EH (cell line): Measurements from ENCODE around the gene MAD1L1.
"Not testable (repeated sequence)": the region's sequence is repeated elsewhere in the genome, so short reads cannot be mapped to it uniquely, and the experiment has no call there.

Experiments used
- DNase-seq: peaks from one replicate; pipeline ENCODE4 v3.0.0-alpha.2; 2015; ENCODE audit warnings: low read depth

MAD1L1 gene

DNA sequence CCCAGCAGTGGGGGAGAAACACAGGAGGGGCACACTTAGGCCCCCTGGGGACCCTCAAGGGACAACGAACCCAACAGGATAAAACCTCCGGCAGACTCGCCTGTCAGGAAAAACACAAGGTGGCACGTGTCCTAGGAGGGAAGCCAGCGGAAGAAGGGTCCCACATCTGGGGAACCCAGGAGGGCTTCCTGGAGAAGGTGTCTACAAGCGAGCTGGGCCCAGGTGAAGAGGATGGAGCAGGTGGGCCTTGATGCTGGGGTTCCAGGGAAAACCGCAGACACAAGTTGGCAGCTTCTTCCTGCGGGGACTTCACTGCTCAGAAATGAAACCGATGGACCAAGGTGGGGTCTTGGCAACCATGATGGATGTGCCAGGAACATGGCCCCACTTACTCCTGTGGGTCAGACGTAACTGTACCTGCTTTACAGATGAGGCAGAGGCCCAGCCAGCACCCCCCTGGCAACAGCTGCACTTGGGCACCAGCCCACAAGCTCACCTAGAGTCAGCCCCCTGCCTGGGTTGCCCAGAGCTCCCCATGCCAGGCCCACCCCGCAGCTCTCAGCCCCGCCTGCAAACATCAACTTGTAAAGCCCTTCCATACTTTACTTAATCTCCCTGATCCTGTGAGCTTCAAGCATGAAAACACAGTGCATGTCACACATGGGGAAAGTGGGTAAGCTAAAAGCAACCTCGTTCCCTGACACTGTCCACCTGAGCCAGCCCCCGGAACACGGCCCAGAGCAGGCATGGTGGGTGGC is 337.7 kb downstream of the MAD1L1 start:
- DNase-seq: no peak

DNA sequence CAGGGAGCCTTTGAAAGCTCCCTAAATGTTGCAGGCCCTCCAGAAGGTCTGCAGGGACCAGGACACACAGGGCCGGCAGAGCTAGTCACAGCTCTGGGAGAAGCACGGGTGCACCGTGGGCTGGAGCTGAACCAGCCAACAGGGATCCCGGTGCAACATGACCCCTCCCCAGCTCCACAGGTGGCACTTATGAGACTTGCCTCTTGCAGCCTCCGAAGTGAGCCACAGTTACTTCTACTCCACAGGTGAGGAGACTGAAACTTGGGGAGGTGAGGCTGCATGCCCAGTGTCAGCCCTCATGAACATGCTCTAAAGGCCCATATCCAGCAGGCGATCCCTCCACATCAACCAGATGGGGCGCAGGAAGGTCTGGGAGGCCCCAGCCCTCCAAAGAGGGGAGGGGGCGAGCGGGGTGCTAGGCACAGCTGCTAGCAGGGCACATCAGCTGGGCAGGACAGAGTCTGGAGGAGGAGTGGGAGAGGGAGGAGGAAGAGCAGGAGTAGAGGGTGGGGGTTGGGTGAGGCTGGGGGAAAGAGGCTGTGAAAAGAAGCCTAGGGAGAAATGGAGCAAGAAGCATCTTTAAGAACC is 338.3 kb downstream of the MAD1L1 start:
- no peak for DNase-seq

DNA sequence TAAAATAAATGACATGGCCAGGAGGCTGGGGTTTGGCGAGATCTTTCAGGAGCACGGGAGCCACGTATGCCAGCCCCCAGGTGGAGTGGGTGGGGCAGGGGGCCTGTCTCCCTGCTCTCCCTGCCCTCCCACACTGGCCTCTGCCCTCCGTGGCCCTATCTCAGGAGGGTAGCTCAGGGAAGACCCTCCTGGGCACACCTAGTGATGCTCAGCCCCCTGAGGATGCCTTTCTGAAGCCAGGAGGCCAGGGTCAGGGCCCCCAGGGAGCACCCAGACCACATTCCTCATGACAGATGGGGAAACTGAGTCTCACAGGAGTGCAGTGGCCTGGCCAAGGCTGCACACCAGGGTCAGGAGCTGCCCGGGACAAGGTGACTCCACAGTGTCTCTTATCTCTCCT is 339.3 kb downstream of the MAD1L1 start:
- DNase-seq: no peak

DNA sequence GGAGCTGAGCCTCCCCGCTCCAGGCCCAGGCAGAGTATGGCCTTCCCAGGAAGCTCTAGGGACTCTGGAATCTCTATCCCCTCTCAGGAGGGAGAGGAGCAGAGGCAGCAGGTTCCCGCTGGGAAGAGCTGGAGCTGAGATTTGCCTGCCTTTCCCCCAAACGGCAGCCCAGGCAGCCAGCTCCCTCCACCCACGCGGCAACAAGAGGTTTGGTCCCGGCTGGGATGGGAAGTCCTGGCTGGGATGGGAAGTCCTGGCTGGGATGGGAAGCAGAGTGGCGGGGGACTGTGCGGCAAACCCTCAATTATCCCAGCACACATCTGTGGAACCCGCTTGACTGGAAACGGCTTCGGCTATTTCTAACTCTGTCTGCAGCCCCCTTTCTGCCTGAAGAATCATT is 339.7 kb downstream of the MAD1L1 start:
- DNase-seq: no peak

DNA sequence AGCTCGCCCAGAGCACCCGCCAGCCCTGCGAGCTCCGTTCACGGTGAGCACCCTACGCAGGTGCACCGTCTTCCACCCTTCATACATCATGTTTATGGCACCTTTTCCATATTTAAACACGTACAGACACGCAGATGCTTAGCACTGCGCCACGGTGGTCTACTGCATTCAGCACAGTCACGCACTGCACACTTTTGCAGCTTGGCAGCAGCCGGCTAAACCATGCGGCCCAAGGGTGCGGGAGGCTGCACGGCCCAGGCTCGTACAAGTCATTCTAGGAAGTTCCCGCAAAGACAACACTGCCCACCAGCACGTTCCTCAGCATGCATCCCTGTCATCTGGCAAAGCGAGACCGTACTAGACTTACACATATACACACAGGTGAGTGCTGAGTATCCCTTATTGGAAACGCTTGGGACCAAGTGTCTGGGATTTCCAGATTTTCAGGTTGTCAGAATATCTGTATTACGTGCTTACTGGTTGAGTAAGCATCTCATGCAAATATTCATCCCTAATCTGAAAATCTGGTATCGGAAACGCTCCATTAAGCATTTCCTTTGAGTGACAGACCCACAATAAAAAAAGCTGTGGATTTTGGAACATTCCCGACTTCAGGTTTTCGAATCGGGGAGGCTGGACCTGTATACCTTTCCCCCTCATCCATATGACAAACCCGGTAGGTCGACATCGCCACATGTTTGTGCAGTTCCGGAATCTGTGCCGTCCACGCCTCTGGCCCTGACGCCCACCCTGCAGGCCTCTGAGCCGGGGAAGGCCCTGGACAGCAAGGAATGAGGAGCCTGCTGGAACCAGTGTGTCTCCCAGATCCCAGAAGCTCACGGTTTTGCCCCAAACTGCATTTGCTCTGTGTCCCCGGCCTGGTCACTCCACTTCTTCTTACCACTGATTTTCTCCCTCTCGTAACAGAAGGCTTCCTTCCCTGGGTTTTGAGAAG is 340.5 kb downstream of the MAD1L1 start:
- DNase-seq: no peak

DNA sequence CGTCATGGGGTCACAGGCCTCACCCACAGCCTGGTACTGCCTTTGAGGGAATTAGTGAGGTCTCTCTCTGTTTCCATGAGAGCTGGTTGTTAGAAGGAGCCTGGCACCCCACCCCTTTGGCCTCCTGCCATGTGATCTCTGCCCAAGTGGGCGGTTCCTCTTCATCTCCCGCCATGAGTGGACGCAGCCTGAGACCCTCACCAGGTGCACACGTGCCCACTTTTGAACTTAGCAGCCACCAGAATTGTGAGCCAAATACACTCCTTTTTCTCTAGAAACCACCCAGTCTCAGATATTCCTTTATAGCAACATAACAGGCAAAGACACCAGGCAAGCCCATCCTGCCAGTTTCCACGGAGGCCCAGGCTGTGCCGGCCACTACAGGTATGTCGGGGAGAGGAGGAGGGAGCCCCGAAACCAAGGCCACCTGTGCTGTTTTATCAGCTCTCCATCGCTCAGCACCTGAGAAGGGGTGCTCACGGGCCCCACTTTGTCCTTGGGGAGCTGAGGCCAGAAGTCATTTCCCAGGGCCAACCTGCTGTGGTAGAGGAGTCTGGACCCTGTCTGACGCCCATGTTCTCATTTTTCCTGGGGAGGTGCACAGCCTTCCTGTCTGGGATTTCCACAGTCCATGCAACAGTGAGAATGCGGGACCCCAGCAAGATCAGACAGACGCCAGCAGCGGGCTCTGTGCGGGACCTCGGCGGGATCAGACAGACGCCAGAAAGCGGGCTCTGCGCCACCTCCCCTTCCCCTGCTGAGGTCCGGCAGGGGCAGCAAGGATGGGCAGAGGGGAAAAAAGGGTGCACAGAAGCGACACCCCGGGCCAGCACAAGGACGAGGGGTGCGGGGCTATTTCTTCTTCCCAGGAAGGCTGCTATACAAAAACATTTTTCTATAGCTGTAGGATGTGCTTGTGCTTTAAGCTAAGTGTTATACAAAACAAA is 342.2 kb downstream of the MAD1L1 start:
- no peak for DNase-seq

DNA sequence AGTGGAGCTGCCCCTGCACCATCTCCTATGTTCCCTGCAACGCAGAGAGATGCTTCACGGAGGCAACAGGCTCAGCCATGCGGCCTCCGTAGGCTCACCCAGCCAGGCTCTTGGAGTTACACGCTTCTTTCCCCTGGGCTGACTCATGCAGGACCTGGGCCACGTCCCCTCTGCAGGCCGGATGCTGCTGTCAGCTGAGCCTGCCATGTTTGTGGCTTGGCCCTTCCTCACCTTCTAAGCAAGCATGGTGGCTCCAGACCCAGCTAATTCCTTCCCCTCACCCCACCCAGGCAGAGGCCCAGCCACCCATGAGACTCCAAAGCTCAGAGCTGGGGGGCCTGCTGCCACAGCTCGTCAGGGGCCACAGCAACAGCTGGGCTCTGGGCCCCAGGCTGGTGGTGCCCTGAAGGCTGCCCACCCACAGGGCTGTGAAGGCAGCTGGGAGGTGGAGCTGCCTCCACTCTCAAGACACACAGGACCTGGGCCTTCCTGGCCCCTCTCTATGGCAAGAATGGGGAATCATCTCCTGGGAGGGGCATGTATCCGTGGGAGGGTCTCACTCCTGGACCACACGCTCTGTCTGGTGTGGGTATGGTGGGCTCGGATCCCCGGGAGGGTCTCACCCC is 343.1 kb downstream of the MAD1L1 start:
- peak; percentile 72 for DNase-seq

DNA sequence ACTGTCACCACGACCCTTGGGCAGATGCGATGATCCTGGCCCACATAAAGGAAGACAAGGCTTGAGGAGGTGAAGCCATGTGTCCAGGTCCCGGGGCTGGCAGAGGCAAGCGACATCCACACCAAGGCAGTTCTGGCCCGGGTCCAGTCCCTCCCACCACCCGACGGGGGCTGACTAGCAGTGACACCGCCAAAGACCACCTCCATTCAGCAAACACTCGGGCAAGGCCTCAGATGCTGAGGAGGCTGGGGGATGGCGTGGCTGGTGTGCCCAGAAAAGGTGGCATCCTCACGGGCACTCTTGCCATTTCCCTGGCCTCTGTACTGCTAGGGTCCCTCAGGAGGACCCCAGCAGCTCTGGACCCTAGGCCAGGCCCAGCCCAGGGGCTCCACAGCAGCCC is 343.7 kb downstream of the MAD1L1 start:
- DNase-seq: no peak

DNA sequence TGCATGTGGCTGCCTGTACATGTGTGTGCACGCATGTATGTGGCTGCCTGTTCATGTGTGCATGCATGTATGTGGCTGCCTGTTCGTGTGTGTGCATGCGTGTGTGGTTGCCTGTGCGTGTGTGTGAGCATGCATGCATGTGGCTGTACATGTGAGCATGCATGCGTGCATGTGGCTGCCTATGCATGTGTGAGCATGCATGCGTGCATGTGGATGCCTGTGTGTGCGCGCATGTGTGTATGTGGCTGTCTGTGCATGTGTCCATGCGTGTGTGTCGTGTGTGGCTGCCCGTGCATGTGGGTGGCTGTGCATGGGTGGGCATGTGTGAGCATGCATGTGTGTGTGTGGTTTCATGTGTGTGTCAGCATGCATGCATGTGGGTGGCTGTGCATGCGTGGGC is 344.3 kb downstream of the MAD1L1 start:
- no peak for DNase-seq

DNA sequence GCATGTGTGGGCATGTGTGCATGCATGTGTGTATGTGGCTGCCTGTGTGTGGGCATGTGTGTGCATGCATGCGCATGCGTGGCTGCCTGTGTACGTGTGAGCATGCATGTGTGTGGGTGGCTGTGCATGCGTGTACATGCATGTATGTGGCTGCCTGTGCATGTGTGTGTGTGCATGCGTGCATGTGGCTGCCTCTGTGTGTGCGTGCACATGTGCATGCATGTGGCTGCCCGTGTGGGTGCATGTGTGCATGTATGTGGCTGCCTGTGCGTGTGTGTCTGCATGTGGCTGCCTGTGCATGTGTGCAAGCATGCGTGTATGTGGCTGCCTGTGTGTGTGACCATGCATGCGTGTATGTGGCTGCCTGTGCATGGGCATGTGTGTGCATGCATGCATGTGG is 345.5 kb downstream of the MAD1L1 start:
- no peak for DNase-seq

DNA sequence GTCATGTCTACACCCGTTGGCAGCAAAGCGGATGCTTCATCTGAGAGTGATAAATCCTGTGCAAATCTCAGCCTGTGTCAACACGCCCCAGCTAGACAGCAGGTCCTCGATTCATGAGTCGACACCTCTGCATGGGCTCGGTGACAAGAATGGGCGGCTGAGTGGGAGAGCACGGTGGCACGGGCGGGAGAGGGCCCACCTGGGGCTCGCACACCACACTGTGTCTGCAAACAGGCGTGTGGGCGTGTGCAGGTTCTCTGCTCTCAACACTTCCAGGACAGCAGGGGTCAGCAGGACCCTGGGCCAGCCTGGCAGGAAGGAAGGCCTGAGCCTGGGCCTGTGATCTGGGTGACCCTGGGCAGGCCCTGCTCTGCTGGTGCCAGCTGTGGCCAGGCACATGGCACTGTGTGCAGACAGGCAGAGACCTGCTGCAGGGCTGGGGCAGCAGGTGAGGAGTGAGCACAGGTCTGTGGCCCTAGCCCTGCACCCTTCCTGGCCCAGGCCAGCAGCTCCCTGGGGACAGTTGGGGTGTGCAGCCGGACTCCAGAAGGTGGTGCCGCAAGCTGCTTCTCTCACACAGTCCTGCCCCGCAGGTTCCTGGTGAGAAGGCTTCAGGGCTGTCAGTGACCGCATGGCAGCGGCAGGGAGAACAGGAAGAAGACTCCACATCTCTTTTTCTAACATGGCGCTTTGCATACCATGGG is 346.2 kb downstream of the MAD1L1 start:
- no peak for DNase-seq

DNA sequence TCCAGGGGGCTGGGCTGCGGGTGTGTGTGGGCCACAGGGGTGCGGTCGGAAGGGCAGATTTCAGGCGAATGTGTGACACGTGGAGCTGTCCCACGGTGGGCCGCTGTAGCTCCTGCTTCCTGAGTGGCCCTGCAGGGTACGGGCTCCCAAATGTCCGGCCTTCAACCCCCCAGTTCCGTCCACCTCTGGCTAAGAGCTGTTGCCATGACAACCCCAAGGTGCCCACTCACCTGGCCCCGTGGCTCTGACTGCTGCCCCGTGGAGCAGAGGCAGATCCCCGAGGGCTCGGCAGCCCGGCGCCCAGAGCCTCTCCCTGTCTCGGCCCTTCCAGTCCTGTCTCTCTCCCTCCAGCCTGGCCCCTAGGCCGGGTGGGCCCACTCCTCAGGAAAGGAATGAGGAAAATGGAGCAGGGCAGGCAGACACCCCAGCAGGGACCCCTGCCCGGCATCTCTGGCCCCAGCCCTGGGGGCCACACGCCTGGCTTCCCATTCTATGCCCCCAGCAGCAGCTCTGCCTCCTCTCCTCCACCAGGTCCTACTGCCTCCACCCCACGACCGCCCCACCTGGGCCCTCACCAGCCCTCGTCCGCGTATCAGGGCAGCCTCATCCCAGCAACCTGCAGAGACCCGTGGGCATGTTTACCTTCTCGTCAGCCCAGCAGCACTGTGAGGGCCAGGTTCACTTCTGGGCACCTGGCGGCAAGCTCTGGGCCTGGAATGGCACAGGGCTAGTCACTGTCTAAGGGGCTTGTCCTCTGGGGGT is 347.1 kb downstream of the MAD1L1 start:
- no peak for DNase-seq

DNA sequence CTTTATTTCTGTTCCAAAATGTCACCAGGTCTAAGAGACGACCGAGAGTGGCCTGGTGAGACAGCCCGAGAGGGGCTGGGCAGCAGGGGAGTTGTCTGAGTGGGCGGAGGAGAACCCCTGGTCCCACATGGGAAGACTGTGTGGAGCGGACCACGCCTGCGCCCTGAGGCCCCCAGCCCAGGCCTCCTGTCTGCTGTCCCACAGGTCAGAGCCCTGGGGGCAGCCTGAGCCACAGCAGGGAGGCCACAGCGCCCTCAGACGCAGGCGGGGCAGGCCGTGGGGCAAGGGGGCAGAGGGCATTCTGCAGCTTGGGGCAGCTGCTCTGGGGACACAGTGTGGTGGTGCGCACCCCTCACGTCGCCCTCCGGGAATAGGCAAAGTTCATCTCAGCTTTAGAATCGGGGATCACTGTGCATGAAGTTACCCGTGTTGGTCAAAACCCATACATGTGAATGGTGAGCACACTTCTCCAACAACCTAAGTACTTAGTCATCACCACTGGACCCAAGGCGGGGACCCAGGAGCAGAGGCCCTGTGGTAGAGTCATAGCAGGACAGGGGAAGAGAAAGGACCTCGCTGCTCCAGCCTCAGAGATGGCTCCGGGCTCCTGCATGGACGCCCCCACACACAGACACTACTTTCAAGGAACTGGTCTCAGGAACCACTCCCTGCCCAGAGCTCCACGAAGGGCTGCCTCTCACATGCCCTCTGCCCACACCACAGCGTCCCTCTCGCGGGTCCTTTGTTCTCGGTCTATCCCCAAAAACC is 348.0 kb downstream of the MAD1L1 start:
- peak; percentile 26 for DNase-seq

DNA sequence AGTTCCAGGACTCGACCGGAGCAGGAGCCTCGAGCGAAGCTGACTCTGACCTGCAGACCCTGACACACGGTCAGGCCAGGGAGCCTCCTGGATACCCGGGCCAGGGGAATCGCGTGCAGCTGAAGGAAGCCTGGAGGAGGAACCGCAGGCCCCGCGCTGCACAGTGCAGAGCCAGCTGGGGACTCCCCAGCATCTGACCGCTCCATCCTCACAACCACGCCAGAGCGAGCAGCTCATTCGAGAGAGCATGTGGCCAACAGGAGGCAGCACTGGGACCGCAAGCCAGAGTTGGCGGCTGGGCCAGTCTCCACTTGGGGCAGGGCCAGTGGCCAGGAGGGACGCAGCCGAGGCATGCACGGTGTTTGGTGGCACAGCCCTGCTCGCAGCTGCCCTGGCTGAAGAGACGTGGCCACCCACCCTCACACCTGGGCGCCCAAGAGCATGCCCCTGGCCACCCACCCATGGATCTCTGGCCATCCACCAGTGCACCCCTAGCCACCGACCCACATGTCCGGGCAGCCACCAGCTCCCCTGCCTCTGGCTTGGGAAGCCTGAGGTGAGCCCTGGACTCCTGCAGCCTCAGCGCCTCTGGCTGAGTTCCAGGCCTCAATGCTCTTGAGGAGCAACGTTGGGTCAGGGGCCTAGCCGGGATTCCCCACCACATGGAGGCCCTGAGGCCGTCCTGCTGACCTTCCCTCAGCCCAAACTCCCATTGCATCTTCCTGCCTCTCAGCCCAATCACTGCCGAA is 348.7 kb downstream of the MAD1L1 start:
- DNase-seq: no peak

DNA sequence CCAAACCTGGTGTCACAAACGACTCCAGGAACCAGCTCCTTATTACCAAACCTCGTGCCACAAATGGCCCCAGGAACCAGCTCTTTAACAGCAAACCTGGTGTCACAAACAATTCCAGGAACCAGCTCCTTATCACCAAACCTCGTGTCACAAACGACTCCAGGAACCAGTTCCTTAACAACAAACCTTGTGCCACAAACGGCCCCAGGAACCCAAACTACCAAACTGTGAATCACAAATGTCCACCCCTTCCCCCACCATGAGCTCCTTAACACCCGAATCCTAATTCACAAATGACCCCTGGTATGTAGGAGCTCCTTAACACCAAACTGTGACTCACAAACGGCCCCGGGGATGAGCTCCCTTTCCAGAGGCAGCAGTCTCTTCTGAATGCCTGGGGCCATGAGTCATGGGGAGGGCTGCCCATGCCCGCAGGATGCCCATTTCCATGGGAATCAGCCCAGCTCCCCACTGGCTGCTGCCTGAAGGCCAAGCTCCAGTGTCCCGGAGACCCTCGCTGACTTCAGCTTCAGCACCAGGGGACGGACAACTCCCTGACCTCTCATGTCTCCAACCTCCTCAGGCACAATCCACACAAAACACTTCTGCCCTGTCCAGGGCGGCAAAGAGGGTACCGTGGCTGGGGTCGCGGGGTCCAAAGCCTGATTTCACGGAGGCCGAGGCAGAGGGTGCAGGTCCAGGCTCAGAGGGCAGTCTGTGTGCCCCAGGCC is 349.5 kb downstream of the MAD1L1 start:
- peak; percentile 98 for DNase-seq

DNA sequence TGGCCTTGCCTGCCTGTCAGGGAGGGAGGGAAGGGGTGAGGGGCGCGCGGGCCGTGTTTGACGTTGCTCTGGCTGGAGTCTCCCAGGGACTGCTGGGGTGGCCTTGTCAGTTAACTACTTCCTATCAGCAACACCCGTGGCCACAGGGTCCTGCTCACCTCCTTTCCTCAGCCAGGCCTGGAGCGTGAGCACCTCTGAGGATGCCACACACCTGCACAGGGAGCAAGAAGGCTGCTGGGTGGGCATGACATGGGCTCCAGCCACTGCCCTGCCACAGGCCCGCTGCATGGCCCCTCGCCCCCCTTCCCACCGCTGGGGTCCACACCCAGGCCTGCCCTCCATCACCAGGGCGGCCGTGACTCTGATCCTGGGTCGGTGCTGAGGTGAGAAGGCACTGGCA is 350.3 kb downstream of the MAD1L1 start:
- DNase-seq: no peak

DNA sequence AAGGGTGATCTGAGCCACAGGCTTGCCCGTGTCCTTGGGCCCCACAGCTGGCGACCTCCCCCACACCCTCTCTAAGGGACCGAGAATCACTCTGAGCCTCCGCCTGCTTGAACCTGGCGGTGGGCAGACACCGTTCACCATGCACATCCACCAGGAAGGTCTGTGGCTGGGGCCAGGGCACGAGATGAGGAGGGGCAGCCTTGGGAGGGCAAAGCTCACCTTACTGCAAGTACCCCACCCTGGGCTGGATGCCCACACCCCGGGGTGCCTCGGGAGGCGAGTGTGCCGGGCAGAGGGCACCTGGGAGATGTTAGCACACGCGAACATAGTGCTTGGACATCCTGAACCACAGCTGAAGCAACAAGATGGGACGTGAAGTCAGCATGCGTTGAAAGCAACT is 350.8 kb downstream of the MAD1L1 start:
- no peak for DNase-seq

DNA sequence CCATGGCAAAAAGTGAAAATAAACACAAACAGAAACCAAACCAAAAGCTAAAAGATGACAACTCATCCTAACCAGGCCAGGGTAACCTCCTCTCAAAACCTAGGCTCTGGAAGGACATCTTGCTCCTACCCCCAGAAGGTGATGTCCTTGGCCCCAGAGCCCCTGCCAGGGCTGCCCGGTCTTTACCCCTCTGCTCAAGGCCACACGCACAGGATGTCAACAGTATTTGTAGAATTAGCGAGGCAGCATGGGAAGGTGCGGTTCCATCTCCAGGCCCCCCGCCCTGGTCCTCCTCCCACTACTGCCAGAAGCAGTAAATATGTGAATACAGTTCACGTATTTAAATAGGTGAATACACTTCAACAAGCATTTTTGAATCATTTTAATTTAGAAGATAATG is 356.1 kb downstream of the MAD1L1 start:
- not testable (repeated sequence) for DNase-seq
